ENCODE measurements around the gene ZCCHC2. TPM values are rescaled to one million over a fixed set of nuclear protein-coding genes. Genes with fewer than 3 reads are reported as not detected.

Gene ZCCHC2
- total RNA-seq, 1 donor from 2014 or later = 55.7 TPM

- Mint-ChIP-seq H3K27ac (no peak overlapping the region), H3K36me3 (ENCODE audit: low read depth) (no peaks in the 10 kb centered on the region), H3K27me3 (ENCODE audit: insufficient read depth) (peaks cover 35% of the 10 kb centered on the region), H3K4me3 (no peak overlapping the region), H3K4me1 (ENCODE audit: low read depth) (no peaks in the 10 kb centered on the region), H3K9me3 (no peaks in the 10 kb centered on the region)
- DNase-seq (ENCODE audit: low spot score) = no peak
- intact Hi-C loops (cut with micrococcal nuclease) = no loop called here
Measured at GRCh38 chr18:62611453-62612288, 88.8 kb downstream of the ZCCHC2 start.

GRCh38 chr18:62612289-62612645 lies 89.4 kb downstream of the ZCCHC2 start:
- no peak for DNase-seq (ENCODE audit: low spot score)
- no peaks in the 10 kb centered on the region for H3K4me1 Mint-ChIP-seq (ENCODE audit: low read depth)
- H3K27me3 Mint-ChIP-seq (ENCODE audit: insufficient read depth) = peaks cover 40% of the 10 kb centered on the region
- H3K36me3 Mint-ChIP-seq (ENCODE audit: low read depth) = no peaks in the 10 kb centered on the region
- H3K9me3 Mint-ChIP-seq = no peaks in the 10 kb centered on the region
- intact Hi-C loops (cut with micrococcal nuclease) = no loop called here
- H3K27ac Mint-ChIP-seq = no peak overlapping the region
- H3K4me3 Mint-ChIP-seq = no peak overlapping the region

- Mint-ChIP-seq H3K9me3 (no peaks in the 10 kb centered on the region), H3K4me3 (no peak overlapping the region), H3K36me3 (ENCODE audit: low read depth) (no peaks in the 10 kb centered on the region), H3K4me1 (ENCODE audit: low read depth) (no peaks in the 10 kb centered on the region), H3K27me3 (ENCODE audit: insufficient read depth) (peaks cover 42% of the 10 kb centered on the region), H3K27ac (no peak overlapping the region)
- no peak for DNase-seq (ENCODE audit: low spot score)
- intact Hi-C loops (cut with micrococcal nuclease) = no loop called here
Measured at GRCh38 chr18:62612776-62613175, 90.0 kb downstream of the ZCCHC2 start.

GRCh38 chr18:62614494-62614893 lies 91.7 kb downstream of the ZCCHC2 start:
- Mint-ChIP-seq H3K4me1 (ENCODE audit: low read depth) (no peaks in the 10 kb centered on the region), H3K27me3 (ENCODE audit: insufficient read depth) (peaks cover 49% of the 10 kb centered on the region), H3K27ac (no peak overlapping the region), H3K4me3 (no peak overlapping the region), H3K9me3 (no peaks in the 10 kb centered on the region), H3K36me3 (ENCODE audit: low read depth) (no peaks in the 10 kb centered on the region)
- no peak for DNase-seq (ENCODE audit: low spot score)
- intact Hi-C loops (cut with micrococcal nuclease) = no loop called here

GRCh38 chr18:62616331-62616805 lies 93.5 kb downstream of the ZCCHC2 start:
- intact Hi-C loops (cut with micrococcal nuclease) = no loop called here
- Mint-ChIP-seq H3K4me1 (ENCODE audit: low read depth) (no peaks in the 10 kb centered on the region), H3K4me3 (no peak overlapping the region), H3K27me3 (ENCODE audit: insufficient read depth) (peaks cover 36% of the 10 kb centered on the region), H3K27ac (no peak overlapping the region), H3K36me3 (ENCODE audit: low read depth) (no peaks in the 10 kb centered on the region), H3K9me3 (no peaks in the 10 kb centered on the region)
- no peak for DNase-seq (ENCODE audit: low spot score)

GRCh38 chr18:62617793-62618591 lies 95.2 kb downstream of the ZCCHC2 start:
- intact Hi-C loops (cut with micrococcal nuclease) = no loop called here
- H3K36me3 Mint-ChIP-seq (ENCODE audit: low read depth) = no peaks in the 10 kb centered on the region
- DNase-seq (ENCODE audit: low spot score) = no peak
- H3K27me3 Mint-ChIP-seq (ENCODE audit: insufficient read depth) = peaks cover 29% of the 10 kb centered on the region
- no peaks in the 10 kb centered on the region for H3K4me1 Mint-ChIP-seq (ENCODE audit: low read depth)
- no peak overlapping the region for H3K4me3 Mint-ChIP-seq
- no peak overlapping the region for H3K27ac Mint-ChIP-seq
- no peaks in the 10 kb centered on the region for H3K9me3 Mint-ChIP-seq

GRCh38 chr18:62618735-62619134 lies 95.9 kb downstream of the ZCCHC2 start:
- Mint-ChIP-seq H3K4me1 (ENCODE audit: low read depth) (no peaks in the 10 kb centered on the region), H3K27ac (no peak overlapping the region), H3K27me3 (ENCODE audit: insufficient read depth) (peaks cover 24% of the 10 kb centered on the region), H3K36me3 (ENCODE audit: low read depth) (no peaks in the 10 kb centered on the region), H3K9me3 (no peaks in the 10 kb centered on the region), H3K4me3 (no peak overlapping the region)
- no peak for DNase-seq (ENCODE audit: low spot score)
- intact Hi-C loops (cut with micrococcal nuclease) = no loop called here

GRCh38 chr18:62621546-62621945 lies 98.7 kb downstream of the ZCCHC2 start:
- Mint-ChIP-seq H3K9me3 (no peaks in the 10 kb centered on the region), H3K27ac (no peak overlapping the region), H3K36me3 (ENCODE audit: low read depth) (no peaks in the 10 kb centered on the region), H3K4me3 (no peak overlapping the region), H3K4me1 (ENCODE audit: low read depth) (no peaks in the 10 kb centered on the region), H3K27me3 (ENCODE audit: insufficient read depth) (peaks cover 20% of the 10 kb centered on the region)
- intact Hi-C loops (cut with micrococcal nuclease) = no loop called here
- DNase-seq (ENCODE audit: low spot score) = no peak

GRCh38 chr18:62625019-62625418 lies 102.2 kb downstream of the ZCCHC2 start:
- Mint-ChIP-seq H3K27ac (no peak overlapping the region), H3K9me3 (no peaks in the 10 kb centered on the region), H3K4me3 (no peak overlapping the region), H3K4me1 (ENCODE audit: low read depth) (no peaks in the 10 kb centered on the region), H3K27me3 (ENCODE audit: insufficient read depth) (peaks cover 10% of the 10 kb centered on the region), H3K36me3 (ENCODE audit: low read depth) (no peaks in the 10 kb centered on the region)
- DNase-seq (ENCODE audit: low spot score) = no peak
- intact Hi-C loops (cut with micrococcal nuclease) = no loop called here

Other genes with a start within 250 kb of the ZCCHC2 start
- 22.9 and 27.1 TPM in 2 replicates for gene TNFRSF11A, start 197.7 kb upstream of the ZCCHC2 start, total RNA-seq
- 14.1 and 14.4 TPM in 2 replicates for gene PHLPP1, start 192.5 kb downstream of the ZCCHC2 start, total RNA-seq

Data from activated T-helper 1 cell treated with anti-CD3 and anti-CD28 coated beads, Interleukin-12 subunit alpha, Interleukin-12 subunit beta, Interleukin-2, Interleukin-4 antibody, amounts not matched to agents 30 ng/mL and 10 ng/mL and 1 ng/mL, durations not matched to agents 14 hours and 24 hours and 36 hours (primary cell).